Measurements from ENCODE around the gene SCGB1D1.

The SCGB1D1 gene

DNA sequence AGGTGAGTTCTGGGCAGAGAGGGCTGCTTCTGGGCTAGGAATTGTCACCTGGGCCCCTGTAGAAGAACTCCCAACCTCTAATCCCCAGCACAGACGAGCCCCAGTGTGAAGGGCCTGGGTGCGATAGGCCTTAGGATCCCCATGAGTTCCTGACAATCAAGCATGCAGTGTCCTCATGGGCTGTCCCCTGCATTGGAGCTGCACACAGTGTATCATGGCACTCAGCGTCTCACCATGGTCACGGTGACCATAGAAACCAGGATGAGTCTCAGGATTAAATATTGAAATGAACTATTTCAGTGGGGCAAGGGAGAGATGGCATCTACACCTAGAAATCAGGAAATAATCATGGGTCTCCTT lies 18.7 kb downstream of the SCGB1D1 start:
- Histone ChIP-seq H3K36me3 (ENCODE audit: insufficient read depth, low read length) (no peaks in the 10 kb centered on the region), H3K9me3 (ENCODE audit: low read length) (no peaks in the 10 kb centered on the region), H3K4me3 (ENCODE audit: low read length) (no peak overlapping the region), H3K4me1 (ENCODE audit: insufficient read depth, low read length) (no peaks in the 10 kb centered on the region), H3K27me3 (ENCODE audit: insufficient read depth, low read length) (peaks cover 3% of the 10 kb centered on the region), H2AFZ (ENCODE audit: low read depth, low read length) (no peak overlapping the region)

DNA sequence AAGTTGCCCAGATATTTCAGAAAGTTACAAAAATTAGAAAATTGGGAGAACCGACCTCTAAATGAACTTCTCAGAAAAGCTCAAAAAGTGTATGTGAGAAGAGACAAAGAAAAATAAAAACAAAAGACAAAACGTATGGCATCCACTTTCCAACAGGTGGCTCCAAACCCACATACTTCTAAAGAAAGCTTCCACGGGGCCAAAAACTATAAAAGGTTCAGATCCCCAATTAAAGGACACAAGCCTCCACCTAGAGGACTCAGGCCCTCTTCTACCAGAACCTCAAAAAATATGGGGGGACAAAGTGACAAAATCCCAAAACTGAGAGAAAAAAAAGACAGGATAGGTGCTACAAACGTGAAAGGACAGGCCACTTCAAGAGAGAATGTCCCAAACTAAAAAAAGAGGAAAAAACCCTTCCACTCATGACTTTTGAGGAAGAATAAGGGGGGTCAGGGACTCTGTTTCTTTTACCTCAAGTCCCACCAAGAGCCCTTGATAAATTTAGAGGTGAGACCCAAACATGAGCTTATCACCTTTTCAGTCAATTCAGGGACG lies 27.3 kb downstream of the SCGB1D1 start:
- Histone ChIP-seq H3K4me3 (ENCODE audit: low read length) (no peak overlapping the region), H3K9me3 (ENCODE audit: low read length) (no peaks in the 10 kb centered on the region), H3K27me3 (ENCODE audit: insufficient read depth, low read length) (peaks cover 14% of the 10 kb centered on the region)

DNA sequence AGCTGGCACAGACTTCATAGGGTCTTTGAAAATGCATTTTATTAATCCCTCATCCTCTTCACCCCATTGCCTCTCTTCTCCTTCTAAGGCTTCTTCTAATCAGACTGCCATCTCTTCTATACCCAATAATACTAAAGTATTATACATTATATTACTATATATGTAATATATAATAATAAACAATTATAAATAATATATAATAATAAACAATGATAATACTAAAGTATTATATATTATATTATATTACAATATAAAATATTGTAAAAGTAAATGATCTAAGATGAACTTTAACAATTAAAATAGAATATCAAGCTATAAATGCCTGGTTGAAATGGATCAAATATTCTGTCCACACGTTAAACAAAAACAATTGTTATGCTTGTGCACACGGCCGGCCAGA lies 31.5 kb downstream of the SCGB1D1 start:
- no peaks in the 10 kb centered on the region for H3K36me3 ChIP-seq (ENCODE audit: insufficient read depth, low read length)
- no peak overlapping the region for H3K4me3 ChIP-seq (ENCODE audit: low read length)
- no peaks in the 10 kb centered on the region for H3K4me1 ChIP-seq (ENCODE audit: insufficient read depth, low read length)

More for the DNA sequence above, 27.3 kb downstream of the SCGB1D1 start:
- Histone ChIP-seq H2AFZ (ENCODE audit: low read depth, low read length) (no peak overlapping the region), H3K4me1 (ENCODE audit: insufficient read depth, low read length) (no peaks in the 10 kb centered on the region), H3K36me3 (ENCODE audit: insufficient read depth, low read length) (no peaks in the 10 kb centered on the region)

DNA sequence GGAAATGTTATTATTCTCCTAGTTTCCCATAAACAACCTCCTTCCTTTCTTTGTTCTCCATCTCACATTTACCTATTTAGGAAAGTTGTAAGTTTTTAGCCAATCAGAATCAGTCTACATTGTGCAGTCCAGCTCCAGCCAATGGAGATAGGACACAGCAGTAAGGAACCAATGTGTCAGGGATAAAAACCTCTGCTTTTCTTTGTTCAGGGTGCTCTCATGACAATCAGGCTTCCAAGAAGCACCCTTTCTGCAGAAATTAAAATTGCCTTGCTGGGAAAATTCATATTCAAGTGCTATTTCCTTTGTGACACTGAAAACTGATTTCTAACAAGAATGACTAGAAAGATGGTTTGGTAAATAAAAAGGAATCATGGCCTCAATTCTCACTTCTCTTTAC lies 33.1 kb downstream of the SCGB1D1 start:
- H2AFZ ChIP-seq (ENCODE audit: low read depth, low read length) = no peak overlapping the region
- peaks cover 5% of the 10 kb centered on the region for H3K9me3 ChIP-seq (ENCODE audit: low read length)
- peaks cover 2% of the 10 kb centered on the region for H3K27me3 ChIP-seq (ENCODE audit: insufficient read depth, low read length)
- H3K36me3 ChIP-seq (ENCODE audit: insufficient read depth, low read length) = no peaks in the 10 kb centered on the region
- no peak overlapping the region for H3K4me3 ChIP-seq (ENCODE audit: low read length)
- H3K4me1 ChIP-seq (ENCODE audit: insufficient read depth, low read length) = no peaks in the 10 kb centered on the region

More for the DNA sequence above, 31.5 kb downstream of the SCGB1D1 start:
- Histone ChIP-seq H2AFZ (ENCODE audit: low read depth, low read length) (no peak overlapping the region), H3K27me3 (ENCODE audit: insufficient read depth, low read length) (peaks cover 3% of the 10 kb centered on the region), H3K9me3 (ENCODE audit: low read length) (peaks cover 5% of the 10 kb centered on the region)

DNA sequence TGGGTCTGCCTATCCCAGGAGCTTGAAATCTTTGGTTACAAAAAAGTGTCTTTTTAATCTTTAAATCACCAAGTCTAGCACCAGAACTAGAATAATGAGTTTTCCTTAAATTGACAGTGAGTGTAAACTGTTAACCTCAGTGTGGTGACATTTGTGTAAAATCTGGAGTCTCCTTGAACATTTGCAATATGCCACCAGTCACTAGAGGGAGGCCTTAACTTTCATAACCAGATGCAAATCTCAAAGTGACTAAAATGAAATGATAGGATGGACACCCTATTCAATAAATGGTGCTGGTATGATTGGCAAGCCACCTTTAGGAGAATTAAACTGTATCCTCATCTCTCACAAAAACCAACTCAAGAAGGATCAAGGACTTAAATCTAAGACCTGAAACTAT lies 43.7 kb downstream of the SCGB1D1 start:
- Histone ChIP-seq H3K36me3 (ENCODE audit: insufficient read depth, low read length) (no peaks in the 10 kb centered on the region), H3K9me3 (ENCODE audit: low read length) (no peaks in the 10 kb centered on the region), H2AFZ (ENCODE audit: low read depth, low read length) (no peak overlapping the region), H3K27me3 (ENCODE audit: insufficient read depth, low read length) (peaks cover 3% of the 10 kb centered on the region), H3K4me1 (ENCODE audit: insufficient read depth, low read length) (no peaks in the 10 kb centered on the region), H3K4me3 (ENCODE audit: low read length) (no peak overlapping the region)

DNA sequence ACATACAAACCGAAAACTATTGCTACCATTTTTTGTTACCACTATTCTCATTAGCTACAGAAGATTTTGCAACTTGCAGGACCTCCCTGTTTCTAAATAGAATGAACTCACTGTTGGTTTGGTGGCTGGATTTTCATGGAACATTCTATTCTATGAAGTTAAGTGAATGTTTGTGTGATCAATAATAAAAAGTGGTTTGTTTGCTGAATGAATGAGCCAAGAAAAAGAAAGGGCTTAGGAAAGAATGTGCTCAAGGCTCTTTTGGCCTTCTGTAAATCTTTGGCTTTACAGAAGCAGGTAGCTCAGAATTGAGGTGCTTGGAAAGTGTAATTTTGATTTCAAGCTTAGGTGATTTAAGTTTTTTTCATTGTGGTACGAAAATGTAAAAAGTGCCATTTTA lies 46.2 kb downstream of the SCGB1D1 start:
- Histone ChIP-seq H3K4me1 (ENCODE audit: insufficient read depth, low read length) (no peaks in the 10 kb centered on the region), H3K4me3 (ENCODE audit: low read length) (no peak overlapping the region), H3K36me3 (ENCODE audit: insufficient read depth, low read length) (no peaks in the 10 kb centered on the region), H3K27me3 (ENCODE audit: insufficient read depth, low read length) (peaks cover 5% of the 10 kb centered on the region), H3K9me3 (ENCODE audit: low read length) (no peaks in the 10 kb centered on the region), H2AFZ (ENCODE audit: low read depth, low read length) (no peak overlapping the region)

DNA sequence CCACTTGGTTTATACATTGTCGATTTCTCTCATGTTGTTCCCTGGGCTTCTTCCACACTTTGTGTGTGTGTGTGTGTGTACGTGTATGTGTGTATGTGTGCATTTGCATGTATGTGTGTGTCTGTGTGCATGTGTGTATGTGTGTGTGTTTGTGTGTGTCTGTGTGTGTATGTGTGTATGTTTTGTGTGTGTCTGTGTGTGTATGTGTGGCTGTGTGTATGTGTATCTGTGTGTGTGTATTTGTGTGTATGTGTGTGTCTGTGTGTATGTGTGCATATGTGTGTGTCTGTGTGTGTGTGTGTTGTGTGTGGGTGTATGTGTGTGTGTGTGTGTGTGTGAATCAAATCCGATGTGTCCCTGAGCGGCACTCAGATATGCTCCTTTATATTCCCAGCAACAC lies 47.5 kb downstream of the SCGB1D1 start:
- Histone ChIP-seq H3K9me3 (ENCODE audit: low read length) (no peaks in the 10 kb centered on the region), H2AFZ (ENCODE audit: low read depth, low read length) (no peak overlapping the region), H3K4me1 (ENCODE audit: insufficient read depth, low read length) (no peaks in the 10 kb centered on the region), H3K36me3 (ENCODE audit: insufficient read depth, low read length) (no peaks in the 10 kb centered on the region), H3K27me3 (ENCODE audit: insufficient read depth, low read length) (peaks cover 5% of the 10 kb centered on the region), H3K4me3 (ENCODE audit: low read length) (no peak overlapping the region)

DNA sequence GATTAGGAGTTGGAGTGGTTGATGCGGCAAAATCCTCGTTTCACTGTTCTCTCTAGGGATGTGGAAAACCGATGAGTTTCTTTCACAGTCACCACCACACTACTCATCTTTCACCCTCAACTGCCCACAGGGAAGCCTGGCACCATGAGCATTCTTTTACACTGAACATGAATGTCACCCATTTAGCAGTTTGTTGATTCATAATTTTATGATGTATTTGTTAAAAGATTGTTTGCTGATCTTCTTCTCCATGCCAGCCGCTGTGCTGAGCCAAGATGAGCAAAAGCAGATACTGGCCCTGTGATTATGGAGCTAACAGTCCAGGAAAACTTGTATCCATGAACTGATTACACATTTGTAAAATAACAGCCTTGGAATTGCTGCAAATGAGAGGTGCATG lies 48.1 kb downstream of the SCGB1D1 start:
- Histone ChIP-seq H3K4me3 (ENCODE audit: low read length) (no peak overlapping the region), H2AFZ (ENCODE audit: low read depth, low read length) (no peak overlapping the region), H3K9me3 (ENCODE audit: low read length) (no peaks in the 10 kb centered on the region), H3K36me3 (ENCODE audit: insufficient read depth, low read length) (no peaks in the 10 kb centered on the region), H3K4me1 (ENCODE audit: insufficient read depth, low read length) (no peaks in the 10 kb centered on the region), H3K27me3 (ENCODE audit: insufficient read depth, low read length) (peaks cover 5% of the 10 kb centered on the region)

DNA sequence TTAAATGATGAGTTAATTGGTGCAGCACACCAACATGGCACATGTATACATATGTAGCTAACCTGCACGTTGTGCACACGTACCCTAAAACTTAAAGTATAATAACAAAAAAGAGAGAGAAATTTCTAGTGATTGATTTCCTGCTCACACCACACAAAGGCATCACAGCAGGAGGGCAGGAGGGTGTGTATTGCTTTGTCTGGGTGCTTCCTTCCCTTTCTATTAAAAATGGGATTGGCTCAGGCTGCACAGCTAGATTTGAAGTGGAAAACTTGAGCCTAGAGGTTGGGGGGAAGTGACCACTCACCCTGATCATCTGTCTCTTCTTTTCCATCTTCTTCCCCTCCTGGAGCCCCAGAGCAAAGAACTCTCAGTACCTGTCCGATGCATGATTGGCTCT lies 51.1 kb downstream of the SCGB1D1 start:
- Histone ChIP-seq H3K27me3 (ENCODE audit: insufficient read depth, low read length) (peaks cover 2% of the 10 kb centered on the region), H3K4me3 (ENCODE audit: low read length) (no peak overlapping the region), H3K9me3 (ENCODE audit: low read length) (no peaks in the 10 kb centered on the region), H3K4me1 (ENCODE audit: insufficient read depth, low read length) (no peaks in the 10 kb centered on the region), H3K36me3 (ENCODE audit: insufficient read depth, low read length) (no peaks in the 10 kb centered on the region), H2AFZ (ENCODE audit: low read depth, low read length) (no peak overlapping the region)

DNA sequence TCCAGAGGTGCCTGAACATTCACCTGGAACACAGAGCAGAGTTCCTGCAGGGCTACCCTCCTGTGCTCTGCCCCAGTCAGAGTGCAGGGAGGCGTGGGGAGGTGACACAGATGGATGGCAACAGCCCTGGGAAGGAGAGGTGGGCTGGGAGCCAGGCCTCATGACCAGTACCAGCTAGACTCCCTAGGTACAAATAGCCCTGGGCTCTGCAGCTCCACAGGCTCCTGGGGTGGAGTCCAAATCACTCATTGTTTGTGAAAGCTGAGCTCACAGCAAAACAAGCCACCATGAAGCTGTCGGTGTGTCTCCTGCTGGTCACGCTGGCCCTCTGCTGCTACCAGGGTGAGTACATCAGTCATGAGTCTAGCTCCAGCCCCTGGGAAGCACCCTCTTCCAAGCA lies 52.0 kb downstream of the SCGB1D1 start, which contains the start of gene SCGB1D2:
Gene SCGB1D2, plus strand, starts transcription at position 219 of the 400 bp plus-strand sequence. Its CDS starts 69 bp downstream, at position 288.
- Histone ChIP-seq H3K36me3 (ENCODE audit: insufficient read depth, low read length) (no peaks in the 10 kb centered on the region), H3K27me3 (ENCODE audit: insufficient read depth, low read length) (peaks cover 2% of the 10 kb centered on the region), H3K9me3 (ENCODE audit: low read length) (no peaks in the 10 kb centered on the region), H3K4me3 (ENCODE audit: low read length) (no peak within 1 kb of the TSS), H2AFZ (ENCODE audit: low read depth, low read length) (no peak within 1 kb of the TSS), H3K4me1 (ENCODE audit: insufficient read depth, low read length) (no peaks in the 10 kb centered on the region)
